Stimulated activated CD8-positive, alpha-beta memory T cell treated with anti-CD3 and anti-CD28 coated beads, Interleukin-7, amount 100 ng/mL, for 48 hours (primary cell): ENCODE measurements around the gene LSM14A.

ENCODE experiments used
- DNase-seq, 2 donors: peaks; one replicate each; pipeline ENCODE4 v3.0.0-alpha.2; 2020; ENCODE audit warnings: low read depth in 1 of 2; ENCODE audit errors: extremely low read depth in 1 of 2

LSM14A gene

DNA sequence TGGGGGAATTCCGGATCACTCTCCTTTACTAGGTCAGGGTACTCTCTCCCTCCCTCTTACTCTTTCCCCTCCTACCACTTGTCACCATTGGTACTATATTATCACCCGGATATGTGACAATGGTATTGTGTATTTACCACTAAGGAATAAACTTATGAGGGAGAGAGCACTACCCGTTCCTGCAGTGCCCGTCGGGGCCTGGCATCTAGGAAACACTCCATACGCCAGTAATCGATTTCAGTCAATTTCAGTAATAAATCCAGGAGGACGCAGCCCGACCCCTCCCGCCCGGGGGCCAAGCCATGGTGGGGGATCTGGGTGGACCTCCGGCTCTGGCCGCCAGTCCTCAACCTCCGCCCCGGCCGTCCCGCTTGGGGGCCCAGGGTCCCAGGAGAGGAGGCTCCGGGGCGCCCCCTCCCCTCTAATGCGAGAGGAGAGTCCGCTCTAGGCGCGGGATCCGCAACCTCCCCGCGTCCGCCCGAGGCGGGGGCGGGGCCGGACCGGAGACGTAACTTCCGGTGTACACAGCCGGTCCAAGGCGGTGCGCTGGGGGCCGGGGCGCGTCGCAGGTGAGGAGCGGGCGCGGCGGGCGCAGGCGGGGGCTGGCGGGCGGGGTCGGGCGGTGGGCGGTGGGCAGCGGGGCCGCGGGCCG lies 81.9 kb downstream of the LSM14A start, which contains the start of gene GARRE1:
Gene GARRE1, plus strand, starts transcription at position 509 of the 652 bp plus-strand sequence. CDS start 45,920 bp downstream, outside the sequence.
- peak; percentile 68 to 71 for DNase-seq

GRCh38 chr19:34254698-34255432 lies 82.6 kb downstream of the LSM14A start:
- DNase-seq = peak in 1 of 2 donors; percentile 21

DNA sequence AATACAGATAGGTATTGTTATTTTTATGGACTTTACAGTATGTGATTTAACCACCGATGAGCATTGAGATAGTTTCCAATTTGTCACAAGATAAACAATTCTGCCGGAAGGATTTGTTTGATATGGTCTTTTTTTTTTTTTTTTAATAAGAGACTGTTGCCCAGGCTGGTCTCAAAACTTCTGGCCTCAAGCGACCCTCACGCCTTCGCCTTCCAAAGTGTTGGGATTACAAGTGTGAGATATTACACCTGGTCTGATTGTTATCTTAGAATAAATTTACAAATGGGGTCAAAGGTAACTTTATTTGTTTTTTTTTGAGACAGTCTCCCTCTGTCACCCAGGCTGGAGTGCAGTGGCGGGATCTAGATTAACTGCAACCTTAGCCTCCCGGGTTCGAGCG lies 83.2 kb downstream of the LSM14A start:
- DNase-seq = no peak

DNA sequence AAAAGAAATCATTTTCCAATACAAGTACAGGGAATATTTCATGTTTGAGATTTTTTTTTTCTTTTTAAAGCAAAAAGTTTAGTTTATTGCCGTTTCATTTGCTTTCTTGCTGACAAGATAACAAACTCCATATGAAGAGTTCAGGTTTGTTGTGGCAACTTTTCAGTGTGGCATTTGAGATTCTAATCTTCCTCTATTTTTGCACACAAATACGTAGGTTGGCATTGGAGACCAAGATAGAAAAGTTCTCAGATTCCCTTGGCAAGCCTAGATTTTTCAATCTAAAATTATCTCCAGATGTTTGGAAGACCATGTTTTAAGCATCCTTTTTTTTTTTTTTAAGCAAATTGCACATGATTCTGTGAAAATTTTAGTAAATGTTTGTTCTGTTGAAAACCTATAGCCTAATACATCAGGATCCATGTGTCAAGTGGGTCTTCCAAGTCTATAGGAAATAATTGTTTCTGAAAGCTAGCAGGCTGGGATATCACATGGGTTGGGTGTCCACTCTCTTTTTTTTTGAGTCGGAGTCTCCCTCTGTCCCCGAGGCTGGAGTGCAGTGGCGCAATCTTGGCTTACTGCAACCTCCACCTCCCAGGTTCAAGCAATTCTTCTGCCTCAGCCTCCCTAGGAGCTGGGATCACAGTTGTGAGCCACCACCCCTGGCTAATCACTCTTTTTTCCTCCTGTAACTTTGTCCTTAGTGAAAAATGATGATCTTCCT lies 84.7 kb downstream of the LSM14A start:
- no peak for DNase-seq

GRCh38 chr19:34257559-34257924 lies 85.2 kb downstream of the LSM14A start:
- no peak for DNase-seq

DNA sequence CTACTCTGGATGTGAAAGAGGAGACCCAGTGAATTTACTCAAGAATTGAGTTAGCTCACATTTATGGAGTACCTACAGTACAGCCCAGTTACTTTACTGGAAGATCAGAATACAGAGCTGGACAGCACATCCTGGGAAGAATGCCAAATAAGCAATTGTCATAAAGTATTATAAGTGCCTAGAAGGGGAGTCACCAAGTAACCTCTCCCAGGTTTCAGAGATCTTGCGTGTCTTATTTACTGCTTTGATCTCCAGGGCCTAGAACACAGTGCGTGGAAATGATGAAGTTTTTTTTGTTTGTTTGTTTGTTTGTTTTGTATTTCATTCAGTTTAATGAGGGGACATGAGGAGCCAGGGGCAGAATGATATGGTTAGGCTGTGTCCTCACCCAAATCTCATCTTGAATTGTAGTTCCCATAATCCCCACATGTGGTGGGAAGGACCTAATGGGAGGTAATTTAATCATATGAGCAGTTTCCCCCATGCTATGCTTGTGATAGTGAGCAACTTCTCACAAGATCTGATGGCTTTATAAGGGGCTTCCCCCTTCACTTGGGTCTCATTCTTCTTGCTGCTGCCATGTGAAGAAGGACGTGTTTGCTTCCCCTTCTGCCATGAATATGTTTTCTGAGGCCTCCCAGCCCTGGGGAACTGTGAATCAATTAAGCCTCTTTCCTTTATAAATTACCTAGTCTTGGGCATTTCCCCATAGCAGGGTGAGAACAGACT lies 87.2 kb downstream of the LSM14A start:
- no peak for DNase-seq

DNA sequence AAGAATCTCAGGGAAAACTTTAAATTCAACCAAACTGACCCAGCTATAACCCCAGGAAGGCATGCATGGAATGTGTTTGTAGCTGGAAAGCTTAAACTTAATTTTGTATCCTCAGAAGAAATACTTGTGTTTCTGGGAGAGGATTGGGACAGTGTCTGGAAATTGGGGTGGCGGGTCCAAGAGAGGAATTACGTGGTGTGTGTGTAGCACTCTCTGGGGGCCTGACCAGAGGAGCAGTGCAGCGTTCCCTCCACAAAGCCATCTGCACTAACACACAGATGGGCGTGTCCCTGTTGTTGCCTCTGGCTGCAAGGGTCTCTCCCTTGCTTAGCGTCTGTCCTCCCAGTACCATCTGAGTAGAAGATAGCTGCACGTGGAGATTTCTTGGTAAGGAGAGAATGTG lies 88.5 kb downstream of the LSM14A start:
- DNase-seq = no peak

- no peak for DNase-seq
These were observed 89.2 kb downstream of the LSM14A start for GRCh38 chr19:34261334-34262109.

- DNase-seq = no peak
These were observed 91.5 kb downstream of the LSM14A start for GRCh38 chr19:34263745-34264237.

DNA sequence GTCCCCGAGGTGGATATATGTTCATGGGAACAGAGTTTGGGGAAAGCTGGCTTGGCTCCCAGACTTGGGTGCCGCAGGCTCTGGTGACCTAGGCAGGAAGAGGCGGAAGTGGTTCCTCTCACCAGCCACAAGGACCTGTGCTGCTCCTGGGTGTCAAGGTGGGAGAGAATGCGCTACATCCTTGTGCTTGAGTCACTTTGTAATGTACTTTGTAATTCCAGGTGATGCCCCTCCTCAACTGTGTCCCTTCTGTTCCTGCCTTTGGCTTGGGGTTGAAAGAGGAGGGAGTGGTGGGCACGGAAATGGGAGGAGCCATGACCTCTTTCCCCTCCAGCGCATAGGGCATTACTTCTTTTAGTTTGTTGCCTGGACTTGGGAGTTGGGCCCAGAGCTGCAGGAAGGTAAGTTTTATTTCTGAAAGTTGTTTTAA lies 92.9 kb downstream of the LSM14A start:
- no peak for DNase-seq

- DNase-seq = no peak
These were observed 96.8 kb downstream of the LSM14A start for GRCh38 chr19:34269081-34269480.

DNA sequence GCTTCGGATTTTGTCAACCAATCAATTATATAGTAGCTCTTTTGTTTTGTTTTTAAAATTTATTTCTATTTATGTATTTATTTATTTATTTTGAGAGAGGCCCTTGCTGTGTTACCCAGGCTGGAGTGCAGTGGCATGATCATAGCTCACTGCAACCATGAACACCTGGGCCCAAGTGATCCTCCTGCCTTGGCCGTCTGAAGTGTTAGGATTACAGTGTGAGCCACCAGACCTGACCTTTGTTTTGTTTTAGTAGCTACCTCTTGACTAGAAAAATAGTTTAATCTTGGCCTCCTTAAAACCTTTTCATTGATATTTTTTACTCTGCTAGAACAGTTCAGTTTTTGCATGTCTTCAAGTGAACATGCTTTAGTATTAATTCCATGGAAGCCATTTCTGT lies 97.2 kb downstream of the LSM14A start:
- no peak for DNase-seq

DNA sequence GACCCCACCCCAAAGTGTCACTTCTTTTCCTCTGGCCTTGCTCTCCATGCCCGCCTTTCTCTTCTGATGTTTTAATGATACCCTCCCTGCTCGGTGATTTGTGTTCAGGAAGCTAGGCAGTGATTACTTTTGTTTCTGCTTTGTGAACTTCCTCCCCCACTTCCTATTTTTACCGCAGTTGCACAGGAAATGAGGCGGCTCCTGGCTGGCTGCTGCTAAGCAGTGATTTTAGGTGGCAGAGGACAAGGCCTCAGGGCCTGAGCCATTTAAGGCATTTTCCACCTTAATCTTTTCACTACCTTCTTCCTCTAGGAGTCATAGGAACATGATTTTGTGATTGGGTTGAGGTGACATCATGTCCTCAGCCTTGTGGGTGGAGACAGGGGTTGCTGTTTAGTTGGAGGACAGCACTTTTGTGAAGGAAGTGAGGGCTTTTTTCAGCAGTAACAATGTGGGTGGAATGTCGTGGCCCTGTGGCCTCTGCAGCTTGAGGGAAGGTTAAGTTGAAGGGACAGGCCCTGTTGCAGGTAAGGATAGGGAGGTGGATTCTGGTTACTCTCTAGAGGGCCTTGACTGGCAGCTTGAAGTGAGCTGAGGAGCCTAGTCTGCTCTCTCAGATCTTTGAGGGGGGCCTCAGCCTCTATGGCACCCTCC lies 97.8 kb downstream of the LSM14A start:
- DNase-seq = peak; percentile 30 to 53

DNA sequence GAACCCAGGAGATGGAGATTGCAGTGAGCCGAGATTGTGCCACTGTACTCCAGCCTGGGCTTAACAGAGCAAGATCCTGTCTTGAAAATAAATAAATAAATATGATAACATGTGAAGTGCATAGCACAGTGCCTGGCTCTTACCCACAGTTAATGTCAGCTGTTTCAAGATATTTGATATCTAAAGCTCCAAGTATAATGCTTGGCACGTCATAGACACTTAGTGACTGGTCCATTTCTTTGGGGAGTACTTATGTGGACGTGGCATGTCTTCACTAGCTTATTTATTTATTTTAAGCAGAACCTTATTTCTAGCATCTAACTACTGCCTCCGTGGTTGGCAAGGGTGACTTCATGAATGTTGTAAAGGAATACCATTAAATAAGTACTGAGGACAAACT lies 100.8 kb downstream of the LSM14A start:
- DNase-seq = no peak

DNA sequence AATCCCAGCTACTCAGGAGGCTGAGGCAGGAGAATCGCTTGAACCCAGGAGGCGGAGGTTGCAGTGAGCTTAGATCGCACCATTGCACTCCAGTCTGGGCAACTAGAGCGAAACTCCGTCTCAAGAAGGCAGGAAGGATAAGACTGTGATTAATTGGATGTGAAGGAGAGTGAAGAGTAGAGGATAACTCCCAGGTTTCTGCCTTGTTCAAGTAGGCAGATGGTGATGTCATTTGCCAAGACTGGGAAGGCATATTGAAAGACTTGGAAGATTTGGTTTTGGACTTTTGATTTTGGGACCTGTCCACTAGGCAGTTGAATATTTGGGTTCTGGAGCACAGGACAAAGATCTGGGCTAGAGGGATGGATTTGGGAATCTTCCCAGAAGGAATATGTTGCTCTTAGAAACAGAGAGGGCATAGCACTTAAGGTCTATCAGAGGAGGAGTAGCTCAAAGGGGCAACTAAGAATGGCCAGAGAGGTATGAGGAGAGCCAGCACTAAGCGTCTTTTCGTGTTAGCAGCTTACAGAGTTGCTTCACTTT lies 102.1 kb downstream of the LSM14A start:
- no peak for DNase-seq

DNA sequence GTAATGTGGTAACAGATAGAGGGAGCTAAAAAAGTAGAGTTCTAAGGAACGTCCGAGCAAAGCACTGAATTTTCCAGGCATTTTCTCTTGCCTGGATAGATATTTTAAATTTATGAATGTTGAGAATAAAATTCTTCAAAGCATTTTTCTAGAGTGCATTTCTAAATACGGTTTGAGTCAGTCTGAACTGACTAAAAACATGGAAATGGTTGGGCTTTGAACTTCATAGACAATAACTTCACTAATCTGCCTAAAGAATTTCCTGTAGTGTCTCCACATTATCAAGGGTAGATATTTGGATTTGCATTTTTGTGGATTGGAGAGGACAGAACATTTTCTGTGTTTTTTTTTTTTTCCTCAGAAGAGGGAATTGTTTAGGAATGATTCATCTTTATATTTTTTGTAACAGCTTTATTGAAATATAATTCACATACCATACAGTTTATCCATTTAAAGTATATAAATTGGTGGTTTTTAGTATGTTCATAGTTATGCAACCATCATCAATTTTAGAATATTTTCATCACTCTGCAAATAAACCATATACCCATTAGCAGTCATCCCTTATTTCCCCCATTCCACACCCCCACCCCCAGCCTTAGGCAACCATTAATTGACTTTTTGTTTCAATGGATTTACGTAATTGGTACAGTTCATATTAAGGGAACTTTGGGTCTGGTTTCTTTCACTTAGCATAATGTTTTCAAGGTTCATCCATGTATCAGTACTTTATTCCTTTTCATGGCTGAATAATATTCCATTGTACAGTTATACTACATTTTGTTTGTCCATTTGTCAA lies 102.7 kb downstream of the LSM14A start:
- no peak for DNase-seq

DNA sequence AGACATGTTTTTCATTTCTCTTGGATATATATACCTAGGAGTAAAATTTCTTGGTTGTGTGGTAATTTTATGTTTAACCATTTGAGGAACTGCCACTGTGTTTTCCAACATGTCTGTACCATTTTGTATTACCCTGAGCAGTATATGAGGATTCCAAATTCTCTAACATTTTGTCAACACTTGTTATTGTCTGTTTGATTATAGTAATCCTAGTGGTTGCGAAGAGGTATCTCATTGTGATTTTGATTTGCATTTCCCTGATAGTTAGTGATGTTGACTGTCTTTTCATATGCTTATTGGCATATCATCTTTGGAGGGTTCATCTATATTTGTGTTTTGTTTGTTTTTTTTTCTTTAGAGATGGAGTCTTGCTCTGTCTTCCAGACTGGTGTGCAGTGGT lies 103.4 kb downstream of the LSM14A start:
- no peak for DNase-seq

- DNase-seq = no peak
These were observed 104.3 kb downstream of the LSM14A start for GRCh38 chr19:34276614-34277013.

DNA sequence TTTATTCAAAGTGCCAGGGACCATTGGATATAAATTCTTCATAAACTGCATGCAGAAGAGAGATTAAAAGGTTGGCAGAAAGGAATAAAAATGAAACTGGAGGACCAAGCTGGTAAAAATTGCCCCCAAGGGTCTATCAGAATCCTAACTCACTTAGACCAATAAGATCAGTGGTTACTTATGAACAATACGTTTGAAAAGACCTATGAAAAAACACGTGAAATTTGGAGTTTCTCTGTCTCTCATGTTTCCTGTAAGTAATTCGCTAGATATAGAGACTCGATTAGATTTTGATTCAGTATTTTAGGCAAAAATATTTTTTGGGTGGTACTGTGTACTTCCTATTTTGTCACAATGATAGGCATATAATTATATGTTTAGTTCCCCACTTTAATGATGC lies 104.9 kb downstream of the LSM14A start:
- no peak for DNase-seq
